Keratinocyte (primary cell): ENCODE measurements around the gene MAGEF1.

Source experiments
- EZH2 ChIP-seq: IDR thresholded peaks from one replicate; pipeline ENCODE4 v1.6.1; 2012; ENCODE audit warnings: inconsistent platforms, mild to moderate bottlenecking, low read length, moderate library complexity
- TF ChIP-seq, protein P1 (sequence below), 3 experiments: IDR thresholded peaks in 1 of 3; conservative IDR thresholded peaks in 1 of 3; optimal IDR thresholded peaks in 1 of 3; 2 replicates in 2 of 3; 3 replicates in 1 of 3; pipeline versions ENCODE3 to v1.5.1; 2011; ENCODE audit warnings: low read length in 3 of 3, mild to moderate bottlenecking in 3 of 3, moderate library complexity in 2 of 3, control low read depth in 1 of 3, inconsistent platforms in 1 of 3; ENCODE audit not compliant: insufficient read depth in 2 of 3; ENCODE audit errors: extremely low read depth in 1 of 3

DNA sequence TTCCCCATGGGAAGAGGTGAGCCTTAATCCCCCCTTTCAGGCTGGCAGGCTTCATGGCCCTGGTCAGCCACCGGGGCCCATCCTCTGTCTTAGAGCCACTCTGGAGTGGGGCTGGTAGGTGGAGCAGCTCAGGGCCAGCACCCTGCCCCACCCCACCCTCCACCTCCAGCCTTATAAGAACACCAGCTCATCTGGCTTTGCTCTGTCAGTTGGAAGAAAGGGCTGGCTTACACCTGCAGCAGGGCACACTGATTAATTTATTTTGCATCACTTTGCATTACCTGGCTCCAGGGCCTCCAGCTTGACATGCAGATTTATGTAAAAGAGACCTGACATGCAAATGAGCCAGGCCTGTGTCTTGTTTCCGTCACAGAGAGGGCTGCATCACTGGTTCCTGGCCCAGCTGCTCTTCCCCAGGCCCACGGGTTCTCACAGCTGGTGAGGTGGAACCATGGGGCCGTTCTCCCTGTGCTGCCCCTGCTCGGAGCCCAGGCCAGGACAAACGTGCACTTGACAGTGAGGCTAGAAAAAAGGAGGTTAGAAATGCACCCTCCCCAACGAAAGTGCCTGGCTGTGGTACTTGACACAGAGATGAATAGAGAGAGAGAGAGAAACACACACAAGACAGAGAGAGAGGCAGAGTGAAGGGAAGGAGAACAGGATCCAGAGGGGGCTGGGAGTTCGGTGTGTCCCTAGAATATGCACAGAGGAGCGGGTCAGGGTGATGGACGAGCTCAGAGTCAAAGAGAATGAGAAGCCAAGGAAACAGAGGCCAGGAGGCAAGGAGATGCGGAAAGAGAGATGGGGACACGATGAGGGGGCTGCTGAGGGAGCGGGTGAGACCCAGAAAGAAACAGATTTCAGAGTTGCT is 44.5 kb upstream of the MAGEF1 start:
- TF ChIP-seq, protein P1, sequence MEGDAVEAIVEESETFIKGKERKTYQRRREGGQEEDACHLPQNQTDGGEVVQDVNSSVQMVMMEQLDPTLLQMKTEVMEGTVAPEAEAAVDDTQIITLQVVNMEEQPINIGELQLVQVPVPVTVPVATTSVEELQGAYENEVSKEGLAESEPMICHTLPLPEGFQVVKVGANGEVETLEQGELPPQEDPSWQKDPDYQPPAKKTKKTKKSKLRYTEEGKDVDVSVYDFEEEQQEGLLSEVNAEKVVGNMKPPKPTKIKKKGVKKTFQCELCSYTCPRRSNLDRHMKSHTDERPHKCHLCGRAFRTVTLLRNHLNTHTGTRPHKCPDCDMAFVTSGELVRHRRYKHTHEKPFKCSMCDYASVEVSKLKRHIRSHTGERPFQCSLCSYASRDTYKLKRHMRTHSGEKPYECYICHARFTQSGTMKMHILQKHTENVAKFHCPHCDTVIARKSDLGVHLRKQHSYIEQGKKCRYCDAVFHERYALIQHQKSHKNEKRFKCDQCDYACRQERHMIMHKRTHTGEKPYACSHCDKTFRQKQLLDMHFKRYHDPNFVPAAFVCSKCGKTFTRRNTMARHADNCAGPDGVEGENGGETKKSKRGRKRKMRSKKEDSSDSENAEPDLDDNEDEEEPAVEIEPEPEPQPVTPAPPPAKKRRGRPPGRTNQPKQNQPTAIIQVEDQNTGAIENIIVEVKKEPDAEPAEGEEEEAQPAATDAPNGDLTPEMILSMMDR (optimal IDR thresholded peaks at IDR 0.05 in 1 of 3, IDR thresholded peaks at IDR 0.05 in 1 of 3, conservative IDR thresholded peaks at IDR 0.05 in 1 of 3; ENCODE audit: extremely low read depth in 1 of 3, insufficient read depth in 2 of 3, low read length in 3 of 3): no peak
- no peak for TF ChIP-seq EZH2
